Measurements from ENCODE around the gene JAML. TPM values are rescaled to one million over a fixed set of nuclear protein-coding genes. Genes with fewer than 3 reads are reported as not detected.

JAML gene
- total RNA-seq, 2 experiments from 2014 or later = 26.7 to 30.3 TPM

- TF ChIP-seq CTCF (IDR thresholded peaks at IDR 0.05) = no peak
- Mint-ChIP-seq H3K27ac (no peak overlapping the region), H3K4me1 (ENCODE audit: low read depth) (peaks cover 33% of the 10 kb centered on the region), H3K27me3 (no peaks in the 10 kb centered on the region), H3K4me3 (peak overlapping the region; percentile 76), H3K36me3 (ENCODE audit: low read depth) (peaks cover 13% of the 10 kb centered on the region), H3K9me3 (no peaks in the 10 kb centered on the region)
- Histone ChIP-seq H3K9me3 (ENCODE audit: control insufficient read depth in 1 of 2, insufficient read depth in 1 of 2, low read length in 2 of 2) (no peaks in the 10 kb centered on the region), H3K27ac (ENCODE audit: low read depth in 1 of 2, low read length in 2 of 2) (peak overlapping the region; percentile 54 to 68), H3K4me1 (ENCODE audit: insufficient read depth, low read length) (peaks cover 60% of the 10 kb centered on the region), H3K27me3 (ENCODE audit: control insufficient read depth in 1 of 2, insufficient read depth in 2 of 2, low read length in 2 of 2) (no peaks in the 10 kb centered on the region), H3K36me3 (ENCODE audit: insufficient read depth, low read length) (peaks cover 27% of the 10 kb centered on the region), H3K4me3 (ENCODE audit: low read length) (no peak overlapping the region)
- POLR2A ChIA-PET = interaction anchor here (3.9 to 4.2 kb wide), 2 partner anchors 14 to 23 kb away, joined by 49 to 78 read pairs; partner anchors contain the start of gene MPZL3
- DNase-seq (peak in 4 of 14 experiments; percentile 35 to 79 (median 70)), ATAC-seq (ENCODE audit: poor library complexity) (peak; percentile 13)
- intact Hi-C loops (cut with DNase I, micrococcal nuclease) = loop anchor here (2.0 kb wide), 2 partner anchors 13 to 19 kb away; no protein-coding TSS in a partner anchor
- CTCF ChIA-PET = interaction anchor here (1.0 kb wide), 1 partner anchor 11 kb away, joined by 3 read pairs; no protein-coding TSS in a partner anchor
These were observed 3.3 kb upstream of the JAML start for GRCh38 chr11:118227865-118228785.

GRCh38 chr11:118226781-118227180 lies 2.0 kb upstream of the JAML start:
- peak in 3 of 14 experiments; percentile 33 to 75 (median 38) for DNase-seq
- H3K4me1 Mint-ChIP-seq (ENCODE audit: low read depth) = peaks cover 38% of the 10 kb centered on the region
- ATAC-seq (ENCODE audit: poor library complexity) = no peak

More at GRCh38 chr11:118226781-118227180, 2.0 kb upstream of the JAML start:
- Mint-ChIP-seq H3K36me3 (ENCODE audit: low read depth) (peaks cover 13% of the 10 kb centered on the region), H3K9me3 (no peaks in the 10 kb centered on the region), H3K27ac (no peak overlapping the region), H3K4me3 (peak overlapping the region; percentile 73), H3K27me3 (no peaks in the 10 kb centered on the region)
- POLR2A ChIA-PET = interaction anchor here (0.8 to 4.2 kb wide), 13 partner anchors 8 to 113 kb away, joined by 3 to 78 read pairs (median 7); partner anchors contain the start of genes CD3E and MPZL3
- Histone ChIP-seq H3K4me1 (ENCODE audit: insufficient read depth, low read length) (peaks cover 72% of the 10 kb centered on the region), H3K27me3 (ENCODE audit: control insufficient read depth in 1 of 2, insufficient read depth in 2 of 2, low read length in 2 of 2) (no peaks in the 10 kb centered on the region), H3K27ac (ENCODE audit: low read depth in 1 of 2, low read length in 2 of 2) (peak overlapping the region; percentile 47 to 68), H3K4me3 (ENCODE audit: low read length) (no peak overlapping the region), H3K9me3 (ENCODE audit: control insufficient read depth in 1 of 2, insufficient read depth in 1 of 2, low read length in 2 of 2) (no peaks in the 10 kb centered on the region), H3K36me3 (ENCODE audit: insufficient read depth, low read length) (peaks cover 17% of the 10 kb centered on the region)
- intact Hi-C loops (cut with DNase I, micrococcal nuclease) = loop anchor here in 1 of 2 experiments (2.0 kb wide), 1 partner anchor 20 kb away; no protein-coding TSS in a partner anchor
- TF ChIP-seq CTCF (IDR thresholded peaks at IDR 0.05) = no peak
- CTCF ChIA-PET = interaction anchor here (0.8 to 2.2 kb wide), 6 partner anchors 10 to 119 kb away, joined by 3 to 7 read pairs (median 3); no protein-coding TSS in a partner anchor
